ENCODE results near the gene ITGA3. TPM values are rescaled to one million over a fixed set of nuclear protein-coding genes. Genes with fewer than 3 reads are reported as not detected.

The ITGA3 gene
- total and polyA plus RNA-seq, 2 experiments from 2014 or later, result 105 to 330 TPM

- H3K36me3 ChIP-seq (ENCODE audit: low read depth), result peaks cover 15% of the 10 kb centered on the region
- no peaks in the 10 kb centered on the region for H4K20me1 ChIP-seq (ENCODE audit: insufficient read depth)
- H3K27me3 ChIP-seq (replicated peaks; ENCODE audit: insufficient read depth), result no peaks in the 10 kb centered on the region
- no peaks in the 10 kb centered on the region for H3K9me3 ChIP-seq (ENCODE audit: low read depth)
- WGBS, 2 experiments (ENCODE audit: low coverage in 1 of 2, low lambda C conversion rate in 2 of 2, missing lambda C conversion rate in 2 of 2), result 55 to 61% methylated on average over 13 to 16 of the region's 16 CpGs
- H3K9me2 ChIP-seq (ENCODE audit: insufficient read depth), result no peaks in the 10 kb centered on the region
- H2AFZ ChIP-seq, result no peak overlapping the region
- H3K27ac ChIP-seq, result peak overlapping the region; percentile 44
- H3K4me2 ChIP-seq (ENCODE audit: unreplicated experiment), result no peak overlapping the region
- H3F3A ChIP-seq (ENCODE audit: insufficient read depth), result peaks cover 34% of the 10 kb centered on the region; the same call in 1 of the 2 replicates
- TF ChIP-seq EZH2 (IDR thresholded peaks at IDR 0.05; ENCODE audit: insufficient read depth, poor library complexity, severe bottlenecking) (no peak), EZH2phosphoT487 (IDR thresholded peaks at IDR 0.05; ENCODE audit: insufficient read depth, low read depth) (no peak)
- in situ Hi-C loops (cut with MboI), result no loop called here
- H3K79me2 ChIP-seq (ENCODE audit: insufficient read depth), result peaks cover 10% of the 10 kb centered on the region; the same call in 1 of the 2 replicates
- peaks cover 22% of the 10 kb centered on the region for H3K4me1 ChIP-seq (ENCODE audit: insufficient read depth)
- H3K4me3 ChIP-seq, result no peak overlapping the region
- peak; percentile 69 for DNase-seq
- 0 out of 2 replicates have a peak overlapping the region, but pooled peaks have one; percentile 36 for H3K9ac ChIP-seq
Observed at GRCh38 chr17:50134206-50135110, 78.5 kb downstream of the ITGA3 start.

GRCh38 chr17:50135316-50136095 is 79.6 kb downstream of the ITGA3 start:
- Histone ChIP-seq H3K79me2 (ENCODE audit: insufficient read depth) (peaks cover 12% of the 10 kb centered on the region; the same call in 1 of the 2 replicates), H3K4me1 (ENCODE audit: insufficient read depth) (peaks cover 22% of the 10 kb centered on the region), H3K9ac (no peak overlapping the region), H2AFZ (no peak overlapping the region), H3K9me2 (ENCODE audit: insufficient read depth) (no peaks in the 10 kb centered on the region), H3K27me3 (replicated peaks; ENCODE audit: insufficient read depth) (no peaks in the 10 kb centered on the region), H3K27ac (no peak overlapping the region), H3F3A (ENCODE audit: insufficient read depth) (peaks cover 34% of the 10 kb centered on the region; the same call in 1 of the 2 replicates), H3K4me3 (no peak overlapping the region), H3K4me2 (ENCODE audit: unreplicated experiment) (no peak overlapping the region), H3K36me3 (ENCODE audit: low read depth) (peaks cover 24% of the 10 kb centered on the region), H4K20me1 (ENCODE audit: insufficient read depth) (no peaks in the 10 kb centered on the region), H3K9me3 (ENCODE audit: low read depth) (no peaks in the 10 kb centered on the region)
- no peak for DNase-seq
- WGBS, 2 experiments (ENCODE audit: low coverage in 1 of 2, low lambda C conversion rate in 2 of 2, missing lambda C conversion rate in 2 of 2), result 94 to 96% methylated on average over 13 to 16 of the region's 16 CpGs
- no peak for TF ChIP-seq EZH2phosphoT487 (IDR thresholded peaks at IDR 0.05; ENCODE audit: insufficient read depth, low read depth)
- TF ChIP-seq EZH2 (IDR thresholded peaks at IDR 0.05; ENCODE audit: insufficient read depth, poor library complexity, severe bottlenecking), result no peak
- in situ Hi-C loops (cut with MboI), result no loop called here

- peaks cover 12% of the 10 kb centered on the region; the same call in 1 of the 2 replicates for H3K79me2 ChIP-seq (ENCODE audit: insufficient read depth)
- no peaks in the 10 kb centered on the region for H4K20me1 ChIP-seq (ENCODE audit: insufficient read depth)
- H3K27me3 ChIP-seq (replicated peaks; ENCODE audit: insufficient read depth), result no peaks in the 10 kb centered on the region
- no peaks in the 10 kb centered on the region for H3K9me3 ChIP-seq (ENCODE audit: low read depth)
- no peak overlapping the region for H3K9ac ChIP-seq
- WGBS, 2 experiments (ENCODE audit: low coverage in 1 of 2, low lambda C conversion rate in 2 of 2, missing lambda C conversion rate in 2 of 2), result 90 to 93% methylated on average over 11 of the region's 11 CpGs
- H3K4me1 ChIP-seq (ENCODE audit: insufficient read depth), result peaks cover 22% of the 10 kb centered on the region
- H3K4me2 ChIP-seq (ENCODE audit: unreplicated experiment), result no peak overlapping the region
- no peak for DNase-seq
- no peak for TF ChIP-seq EZH2phosphoT487 (IDR thresholded peaks at IDR 0.05; ENCODE audit: insufficient read depth, low read depth)
- no peak for TF ChIP-seq EZH2 (IDR thresholded peaks at IDR 0.05; ENCODE audit: insufficient read depth, poor library complexity, severe bottlenecking)
- no peak overlapping the region for H3K4me3 ChIP-seq
- H3K27ac ChIP-seq, result no peak overlapping the region
- H2AFZ ChIP-seq, result no peak overlapping the region
- in situ Hi-C loops (cut with MboI), result no loop called here
- peaks cover 28% of the 10 kb centered on the region for H3K36me3 ChIP-seq (ENCODE audit: low read depth)
- H3F3A ChIP-seq (ENCODE audit: insufficient read depth), result peaks cover 34% of the 10 kb centered on the region; the same call in 1 of the 2 replicates
- H3K9me2 ChIP-seq (ENCODE audit: insufficient read depth), result no peaks in the 10 kb centered on the region
Observed at GRCh38 chr17:50136096-50136687, 80.3 kb downstream of the ITGA3 start.

DNA sequence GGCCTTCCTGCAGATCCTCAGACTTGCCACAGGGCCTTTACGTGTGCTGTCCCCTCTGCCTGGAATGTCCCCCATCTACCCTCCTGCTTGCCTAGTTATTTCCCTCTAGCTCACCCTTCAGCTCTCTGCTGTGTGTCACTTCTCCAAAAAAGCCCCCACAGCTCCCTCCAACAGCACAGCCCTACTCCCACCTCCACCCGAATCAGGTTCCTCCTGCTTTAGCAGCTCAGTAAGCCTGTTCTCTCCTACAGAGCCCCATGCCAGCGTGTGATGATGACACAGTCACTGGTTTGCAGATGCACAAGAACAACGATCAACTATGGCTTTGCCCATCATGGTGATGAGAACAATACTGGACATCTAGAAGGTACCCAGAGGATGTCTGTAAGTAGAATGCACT is 81.1 kb downstream of the ITGA3 start:
- Histone ChIP-seq H3K27ac (no peak overlapping the region), H3K27me3 (replicated peaks; ENCODE audit: insufficient read depth) (no peaks in the 10 kb centered on the region), H3F3A (ENCODE audit: insufficient read depth) (peaks cover 30% of the 10 kb centered on the region; the same call in 1 of the 2 replicates), H2AFZ (no peak overlapping the region), H3K9me3 (ENCODE audit: low read depth) (no peaks in the 10 kb centered on the region), H3K4me3 (no peak overlapping the region), H3K9me2 (ENCODE audit: insufficient read depth) (no peaks in the 10 kb centered on the region), H4K20me1 (ENCODE audit: insufficient read depth) (no peaks in the 10 kb centered on the region), H3K4me2 (ENCODE audit: unreplicated experiment) (no peak overlapping the region), H3K9ac (no peak overlapping the region), H3K79me2 (ENCODE audit: insufficient read depth) (peaks cover 18% of the 10 kb centered on the region; the same call in 1 of the 2 replicates), H3K36me3 (ENCODE audit: low read depth) (peaks cover 28% of the 10 kb centered on the region), H3K4me1 (ENCODE audit: insufficient read depth) (peaks cover 22% of the 10 kb centered on the region)
- no peak for DNase-seq
- TF ChIP-seq EZH2phosphoT487 (IDR thresholded peaks at IDR 0.05; ENCODE audit: insufficient read depth, low read depth) (no peak), EZH2 (IDR thresholded peaks at IDR 0.05; ENCODE audit: insufficient read depth, poor library complexity, severe bottlenecking) (no peak)
- in situ Hi-C loops (cut with MboI), result no loop called here
- WGBS, 2 experiments (ENCODE audit: low coverage in 1 of 2, low lambda C conversion rate in 2 of 2, missing lambda C conversion rate in 2 of 2), result 79 to 84% methylated on average over 4 of the region's 4 CpGs
